Thyroid gland (tissue), 4 donors: Measurements from ENCODE around the gene HDAC9. TPM values are rescaled to one million over a fixed set of nuclear protein-coding genes. Genes with fewer than 3 reads are reported as not detected.
A peak's percentile ranks its signal among the peaks of the same experiment; 100 is the strongest.

Source experiments
- DNase-seq, 2 donors: peaks; one replicate each; pipeline ENCODE4 v3.0.0-alpha.2; 2019
- H3K27ac ChIP-seq, 3 donors: fragments of 200-600 bp; sonication (generic); 1 replicate in 2 of 3; 2 replicates in 1 of 3; pipeline ENCODE4 v1.5.1; 2016 to 2019; ENCODE audit warnings: mild to moderate bottlenecking in 1 of 3, moderate library complexity in 1 of 3
- H3K27me3 ChIP-seq: fragments of 200-600 bp; sonication (generic); one replicate; pipeline ENCODE4 v1.5.1; 2019
- H3K36me3 ChIP-seq, 2 donors: fragments of 200-600 bp; sonication (generic); one replicate each; pipeline ENCODE4 v1.5.1; 2016 to 2019
- H3K4me1 ChIP-seq, 2 donors: fragments of 200-600 bp; sonication (generic); one replicate each; pipeline ENCODE4 v1.5.1; 2017 to 2019
- H3K4me3 ChIP-seq, 3 donors: fragments of 200-600 bp; sonication (generic); replicated peaks in 1 of 3; 1 replicate in 2 of 3; 2 replicates in 1 of 3; pipeline ENCODE4 v1.5.1; 2016; ENCODE audit warnings: mild to moderate bottlenecking in 1 of 3
- H3K9me3 ChIP-seq: fragments of 200-600 bp; sonication (generic); one replicate; pipeline ENCODE4 v1.5.1; 2017
- CTCF ChIP-seq, 6 experiments: fragments of 200-600 bp in 3 of 6; fragments of 450-650 bp in 3 of 6; sonication (generic) in 3 of 6; IDR thresholded peaks; one replicate each; pipeline ENCODE4 v1.5.1; 2016 to 2019; ENCODE audit warnings: antibody characterized with exemption in 6 of 6, mild to moderate bottlenecking in 2 of 6, inconsistent platforms in 1 of 6, moderate library complexity in 1 of 6
- POLR2A ChIP-seq, 2 donors: fragments of 450-650 bp; IDR thresholded peaks; one replicate each; pipeline ENCODE4 v1.6.1; 2017; ENCODE audit warnings: antibody characterized with exemption in 2 of 2, mild to moderate bottlenecking in 2 of 2, moderate library complexity in 1 of 2
- WGBS, 2 donors: methylation state at CpG; one replicate each; pipeline ENCODE4 v1.1.5; 2017; 5-methylcytosine and 5-hydroxymethylcytosine counted together
- intact Hi-C: fragments of 100-400 bp; cut with DNase I; formaldehyde crosslinking; loops from one replicate; pipeline ENCODE4 v1.15.1; 2023
- total RNA-seq, 4 donors: library from RNA; depleted of rRNA; stranded (reverse); fragments of >200 nt; gene quantifications; one replicate each; pipeline ENCODE4 v1.2.3, GENCODE V29; 2016

Gene HDAC9
- total RNA-seq, 4 donors from 2014 or later, result 5.4 to 28.2 (median 7.2) TPM

DNA sequence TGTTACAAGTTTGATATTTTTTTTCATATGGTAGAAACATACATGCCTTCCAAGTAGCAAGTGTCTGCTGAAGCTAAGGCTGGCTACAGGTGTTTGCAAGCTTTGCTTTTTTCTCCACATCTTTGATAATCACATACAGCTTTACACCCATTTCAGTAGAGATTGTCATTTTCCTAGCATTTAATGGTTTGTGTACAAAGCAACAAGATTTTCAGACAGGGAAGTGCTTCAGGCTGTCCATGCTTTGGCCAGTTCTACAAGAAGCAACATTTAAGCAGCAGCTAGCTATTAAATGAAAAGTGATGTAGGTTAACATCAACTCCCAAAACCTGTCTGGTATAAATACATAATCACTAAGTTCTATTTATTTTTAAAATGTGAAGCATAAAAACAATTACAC lies 2.3 kb downstream of the HDAC9 start:
- Histone ChIP-seq H3K36me3 (no peaks in the 10 kb centered on the region), H3K9me3 (no peaks in the 10 kb centered on the region), H3K27me3 (no peaks in the 10 kb centered on the region), H3K4me3 (no peak overlapping the region), H3K27ac (no peak overlapping the region), H3K4me1 (peaks cover 0 to 9% of the 10 kb centered on the region in 2 donors)
- intact Hi-C loops, result no loop called here
- TF ChIP-seq POLR2A (IDR thresholded peaks at IDR 0.05), result no peak
- TF ChIP-seq CTCF (IDR thresholded peaks at IDR 0.05), result no peak
- no peak for DNase-seq

GRCh38 chr7:18498341-18498740 lies 2.8 kb downstream of the HDAC9 start:
- WGBS, 2 donors, result 84 to 85% methylated on average over 2 of the region's 2 CpGs

DNA sequence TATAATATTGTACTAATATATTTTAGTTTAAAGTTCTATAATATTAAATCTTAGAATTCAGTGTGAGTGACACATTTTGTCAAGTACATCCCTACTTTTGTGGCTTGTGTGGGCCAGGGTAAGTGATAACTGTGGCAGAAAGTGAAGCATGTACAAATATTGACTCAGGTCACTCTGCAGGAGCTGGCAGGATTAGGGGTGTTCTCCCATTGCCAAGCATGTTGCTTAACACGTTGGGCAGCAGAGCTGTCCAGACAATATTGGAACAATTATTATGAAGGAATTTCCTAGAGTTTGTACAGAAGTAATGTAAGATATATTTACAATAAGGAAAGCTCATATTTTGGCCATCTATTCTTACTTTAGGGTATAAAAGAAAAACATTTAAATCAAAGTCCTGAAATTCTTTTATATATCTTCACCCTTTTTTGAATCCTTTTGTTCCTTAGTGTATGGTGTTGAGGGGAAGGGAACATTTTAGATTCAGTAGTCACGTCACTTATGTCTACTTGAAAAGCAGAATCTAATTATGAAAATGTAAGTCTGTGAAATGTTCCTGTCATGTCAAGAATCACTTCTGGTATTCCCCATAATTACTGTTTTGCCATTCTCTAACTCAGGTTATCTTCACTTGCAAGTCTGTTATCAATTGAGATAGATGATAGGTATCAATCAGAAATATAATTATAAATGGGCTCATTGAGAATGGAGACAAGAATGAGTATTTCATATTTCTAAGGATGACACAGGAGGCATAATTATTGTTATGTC lies 4.0 kb downstream of the HDAC9 start:
- Histone ChIP-seq H3K4me3 (no peak overlapping the region), H3K27ac (no peak overlapping the region), H3K4me1 (peaks cover 0 to 8% of the 10 kb centered on the region in 2 donors), H3K9me3 (no peaks in the 10 kb centered on the region), H3K27me3 (no peaks in the 10 kb centered on the region), H3K36me3 (no peaks in the 10 kb centered on the region)
- DNase-seq, result peak; percentile 7 to 43
- TF ChIP-seq POLR2A (IDR thresholded peaks at IDR 0.05), result no peak
- TF ChIP-seq CTCF (IDR thresholded peaks at IDR 0.05), result no peak
- intact Hi-C loops, result no loop called here
- 54% methylated on average over 2 of the region's 2 CpGs for WGBS, 2 donors

More at GRCh38 chr7:18498341-18498740, 2.8 kb downstream of the HDAC9 start:
- Histone ChIP-seq H3K27me3 (no peaks in the 10 kb centered on the region), H3K4me1 (peaks cover 0 to 9% of the 10 kb centered on the region in 2 donors), H3K27ac (no peak overlapping the region), H3K4me3 (no peak overlapping the region), H3K9me3 (no peaks in the 10 kb centered on the region), H3K36me3 (no peaks in the 10 kb centered on the region)
- intact Hi-C loops, result no loop called here
- DNase-seq, result no peak
- TF ChIP-seq CTCF (IDR thresholded peaks at IDR 0.05), result no peak
- no peak for TF ChIP-seq POLR2A (IDR thresholded peaks at IDR 0.05)

- H3K27me3 ChIP-seq, result no peaks in the 10 kb centered on the region
- H3K36me3 ChIP-seq, result no peaks in the 10 kb centered on the region
- no peak overlapping the region for H3K4me3 ChIP-seq
- WGBS, 2 donors, result 68 to 74% methylated on average over 4 of the region's 4 CpGs
- H3K9me3 ChIP-seq, result no peaks in the 10 kb centered on the region
- H3K4me1 ChIP-seq, result peaks cover 0 to 1% of the 10 kb centered on the region in 2 donors
- TF ChIP-seq POLR2A (IDR thresholded peaks at IDR 0.05), result no peak
- TF ChIP-seq CTCF (IDR thresholded peaks at IDR 0.05), result no peak
- no peak for DNase-seq
- H3K27ac ChIP-seq, result no peak overlapping the region
- intact Hi-C loops, result no loop called here
These were observed 7.7 kb downstream of the HDAC9 start for GRCh38 chr7:18503126-18503866.

GRCh38 chr7:18504965-18505364 lies 9.4 kb downstream of the HDAC9 start:
- Histone ChIP-seq H3K4me3 (no peak overlapping the region), H3K4me1 (peaks cover 0 to 10% of the 10 kb centered on the region in 2 donors), H3K27ac (no peak overlapping the region), H3K27me3 (no peaks in the 10 kb centered on the region), H3K36me3 (no peaks in the 10 kb centered on the region), H3K9me3 (no peaks in the 10 kb centered on the region)
- no peak for DNase-seq
- intact Hi-C loops, result no loop called here
- WGBS, 2 donors, result 82 to 87% methylated on average over 3 of the region's 3 CpGs
- TF ChIP-seq POLR2A (IDR thresholded peaks at IDR 0.05) (no peak), CTCF (IDR thresholded peaks at IDR 0.05) (no peak)
